Common myeloid progenitor, CD34-positive (primary cell): ENCODE measurements around the gene CREB5.
A peak's percentile ranks its signal among the peaks of the same experiment; 100 is the strongest.

ENCODE experiments used
- CTCF ChIA-PET: fragments of 350-600 bp; sonication (Branson Sonifier 250); formaldehyde crosslinking; loops from one replicate; lab custom pipeline; 2021; ENCODE audit warnings: antibody characterized with exemption; lab: Charles Lee
- POLR2A ChIA-PET: fragments of 350-600 bp; sonication (Branson Sonifier 250); formaldehyde crosslinking; loops from one replicate; lab custom pipeline; 2021; ENCODE audit warnings: antibody characterized with exemption; lab: Charles Lee
- DNase-seq, 3 donors: peaks; one replicate each; pipeline versions ENCODE4 v3.0.0 to v3.0.0-alpha.2; 2013
- H3K27ac ChIP-seq, 2 experiments: 1 replicate in 1 of 2; 2 replicates in 1 of 2; pipeline ENCODE4 v1.7.0; 2013; ENCODE audit warnings: inconsistent platforms in 2 of 2, low read length in 2 of 2, mild to moderate bottlenecking in 2 of 2, low read depth in 1 of 2, moderate library complexity in 1 of 2; ENCODE audit not compliant: severe bottlenecking in 2 of 2, insufficient read depth in 1 of 2, poor library complexity in 1 of 2
- H3K27me3 ChIP-seq, 5 experiments: replicated peaks in 2 of 5; 1 replicate in 3 of 5; 2 replicates in 2 of 5; pipeline versions ENCODE4 v1.6.1 to v1.7.0; 2013; ENCODE audit warnings: low read length in 4 of 5, mild to moderate bottlenecking in 2 of 5, moderate library complexity in 2 of 5, inconsistent platforms in 1 of 5; ENCODE audit not compliant: insufficient read depth in 5 of 5, control insufficient read depth in 4 of 5
- H3K36me3 ChIP-seq, 4 experiments: 1 replicate in 2 of 4; 2 replicates in 2 of 4; pipeline versions ENCODE4 v1.6.1 to v1.7.0; 2013; ENCODE audit warnings: low read length in 3 of 4, control low read depth in 1 of 4, mild to moderate bottlenecking in 1 of 4; ENCODE audit not compliant: control insufficient read depth in 4 of 4, insufficient read depth in 4 of 4
- H3K4me1 ChIP-seq, 4 experiments: 1 replicate in 3 of 4; 2 replicates in 1 of 4; pipeline versions ENCODE4 v1.6.1 to v1.7.1; 2013; ENCODE audit warnings: low read length in 3 of 4, mild to moderate bottlenecking in 3 of 4, control low read depth in 1 of 4, inconsistent platforms in 1 of 4, moderate library complexity in 1 of 4; ENCODE audit not compliant: control insufficient read depth in 4 of 4, insufficient read depth in 4 of 4; ENCODE audit errors: control extremely low read depth in 1 of 4
- H3K4me3 ChIP-seq, 7 experiments: 1 replicate in 4 of 7; 2 replicates in 3 of 7; pipeline versions ENCODE4 v1.5.1 to v1.7.0; 2013; ENCODE audit warnings: mild to moderate bottlenecking in 7 of 7, low read length in 6 of 7, moderate library complexity in 6 of 7, inconsistent platforms in 2 of 7, low read depth in 2 of 7, control low read depth in 1 of 7; ENCODE audit not compliant: insufficient read depth in 4 of 7, control insufficient read depth in 1 of 7; ENCODE audit errors: extremely low read depth in 1 of 7
- H3K9me3 ChIP-seq, 5 experiments: 1 replicate in 4 of 5; 2 replicates in 1 of 5; pipeline versions ENCODE4 v1.6.1 to v1.7.1; 2013; ENCODE audit warnings: low read length in 4 of 5, mild to moderate bottlenecking in 2 of 5, inconsistent platforms in 1 of 5, low read depth in 1 of 5, moderate library complexity in 1 of 5; ENCODE audit not compliant: control insufficient read depth in 4 of 5, insufficient read depth in 2 of 5; ENCODE audit errors: control extremely low read depth in 1 of 5
- WGBS: methylation state at CpG from one replicate; pipeline ENCODE4 v1.1.5; 2013; ENCODE audit not compliant: insufficient coverage; 5-methylcytosine and 5-hydroxymethylcytosine counted together

CREB5 gene

GRCh38 chr7:28376634-28377033 is 35.7 kb upstream of the CREB5 start:
- H3K36me3 ChIP-seq = no peaks in the 10 kb centered on the region
- WGBS = no CpG with 5 or more reads among the region's 2 CpGs
- ChIA-PET POLR2A (interaction anchor here (0.7 kb wide), 2 partner anchors 40 to 49 kb away, joined by 3 to 5 read pairs; no protein-coding TSS in a partner anchor), CTCF (interaction anchor here (0.8 to 1.2 kb wide), 2 partner anchors 12 to 13 kb away, joined by 3 read pairs; no protein-coding TSS in a partner anchor)
- no peak overlapping the region for H3K4me3 ChIP-seq
- H3K27ac ChIP-seq = no peak overlapping the region
- no peaks in the 10 kb centered on the region for H3K9me3 ChIP-seq
- peaks cover 0 to 2% (median 0%) of the 10 kb centered on the region in 5 experiments for H3K27me3 ChIP-seq
- no peak for DNase-seq
- H3K4me1 ChIP-seq = no peaks in the 10 kb centered on the region

GRCh38 chr7:28378574-28379149 is 33.7 kb upstream of the CREB5 start:
- POLR2A ChIA-PET = interaction anchor here (0.5 kb wide), 1 partner anchor 165 kb away, joined by 5 read pairs; no protein-coding TSS in a partner anchor
- CTCF ChIA-PET = interaction anchor here (0.8 to 1.2 kb wide), 3 partner anchors 10 to 476 kb away, joined by 3 to 5 read pairs (median 4); no protein-coding TSS in a partner anchor
- H3K4me1 ChIP-seq = no peaks in the 10 kb centered on the region
- DNase-seq = no peak
- H3K27me3 ChIP-seq = peaks cover 0 to 2% (median 0%) of the 10 kb centered on the region in 5 experiments
- no peak overlapping the region for H3K4me3 ChIP-seq
- H3K9me3 ChIP-seq = no peaks in the 10 kb centered on the region
- no CpG with 5 or more reads among the region's 3 CpGs for WGBS
- no peak overlapping the region for H3K27ac ChIP-seq
- H3K36me3 ChIP-seq = no peaks in the 10 kb centered on the region

- POLR2A ChIA-PET = interaction anchor here (0.6 kb wide), 1 partner anchor 228 kb away, joined by 3 read pairs; no protein-coding TSS in a partner anchor
- peaks cover 0 to 2% (median 0%) of the 10 kb centered on the region in 5 experiments for H3K27me3 ChIP-seq
- no CpG with 5 or more reads among the region's 3 CpGs for WGBS
- H3K36me3 ChIP-seq = no peaks in the 10 kb centered on the region
- H3K9me3 ChIP-seq = no peaks in the 10 kb centered on the region
- CTCF ChIA-PET = interaction anchor here (1.9 kb wide), 1 partner anchor 8 kb away, joined by 4 read pairs; no protein-coding TSS in a partner anchor
- no peak for DNase-seq
- H3K4me1 ChIP-seq = no peaks in the 10 kb centered on the region
- H3K27ac ChIP-seq = no peak overlapping the region
- H3K4me3 ChIP-seq = no peak overlapping the region
Measured at GRCh38 chr7:28381466-28381865, 30.9 kb upstream of the CREB5 start.

- Histone ChIP-seq H3K36me3 (no peaks in the 10 kb centered on the region), H3K4me3 (no peak overlapping the region), H3K27me3 (no peaks in the 10 kb centered on the region), H3K27ac (no peak overlapping the region), H3K4me1 (no peaks in the 10 kb centered on the region), H3K9me3 (no peaks in the 10 kb centered on the region)
- WGBS = 93% methylated on average over 2 of the region's 5 CpGs
- POLR2A ChIA-PET = no interaction called here
- DNase-seq = no peak
- CTCF ChIA-PET = no interaction called here
Measured at GRCh38 chr7:28382144-28382543, 30.2 kb upstream of the CREB5 start.

- no peak overlapping the region for H3K27ac ChIP-seq
- H3K9me3 ChIP-seq = no peaks in the 10 kb centered on the region
- H3K36me3 ChIP-seq = no peaks in the 10 kb centered on the region
- no peak for DNase-seq
- 95% methylated on average over 7 of the region's 8 CpGs for WGBS
- H3K4me1 ChIP-seq = no peaks in the 10 kb centered on the region
- H3K27me3 ChIP-seq = no peaks in the 10 kb centered on the region
- ChIA-PET CTCF (interaction anchor here (0.8 kb wide), 1 partner anchor 9 kb away, joined by 3 read pairs; no protein-coding TSS in a partner anchor), POLR2A (no interaction called here)
- no peak overlapping the region for H3K4me3 ChIP-seq
Measured at GRCh38 chr7:28383975-28384374, 28.3 kb upstream of the CREB5 start.

- CTCF ChIA-PET = interaction anchor here (0.7 to 2.7 kb wide), 8 partner anchors 9 to 237 kb away, joined by 3 to 13 read pairs (median 4); no protein-coding TSS in a partner anchor
Measured at GRCh38 chr7:28389504-28390395, 22.6 kb upstream of the CREB5 start.

More at GRCh38 chr7:28389504-28390395, 22.6 kb upstream of the CREB5 start:
- H3K4me1 ChIP-seq = peaks cover 0 to 3% (median under 1%) of the 10 kb centered on the region in 4 experiments
- POLR2A ChIA-PET = no interaction called here
- 53% methylated on average over 3 of the region's 14 CpGs for WGBS
- H3K36me3 ChIP-seq = no peaks in the 10 kb centered on the region
- H3K27me3 ChIP-seq = peaks cover 0 to 5% (median 3%) of the 10 kb centered on the region in 5 experiments
- H3K27ac ChIP-seq = no peak overlapping the region
- no peaks in the 10 kb centered on the region for H3K9me3 ChIP-seq
- peak overlapping the region in 4 of 7 experiments; percentile 13 to 44 (median 15) for H3K4me3 ChIP-seq
- DNase-seq = peak; percentile 70 to 83 (median 76)
